Vagina (tissue), 2 donors: ENCODE data around the gene ABCD2.

Experiments
- POLR2AphosphoS5 ChIP-seq, 2 donors: sonication (generic); formaldehyde crosslinking; IDR thresholded peaks; one replicate each; pipeline ENCODE4 v1.9.0; 2017; ENCODE audit warnings: antibody characterized with exemption in 2 of 2, mild to moderate bottlenecking in 2 of 2, low read depth in 1 of 2; ENCODE audit not compliant: insufficient read depth in 1 of 2
- TF ChIP-seq, protein P1 (sequence below), 3 experiments: fragments of 450-650 bp in 2 of 3; fragments of 200-600 bp in 1 of 3; sonication (generic) in 1 of 3; IDR thresholded peaks; one replicate each; pipeline ENCODE4 v1.5.1; 2017 to 2019; ENCODE audit warnings: antibody characterized with exemption in 3 of 3, mild to moderate bottlenecking in 2 of 3, moderate library complexity in 2 of 3

DNA sequence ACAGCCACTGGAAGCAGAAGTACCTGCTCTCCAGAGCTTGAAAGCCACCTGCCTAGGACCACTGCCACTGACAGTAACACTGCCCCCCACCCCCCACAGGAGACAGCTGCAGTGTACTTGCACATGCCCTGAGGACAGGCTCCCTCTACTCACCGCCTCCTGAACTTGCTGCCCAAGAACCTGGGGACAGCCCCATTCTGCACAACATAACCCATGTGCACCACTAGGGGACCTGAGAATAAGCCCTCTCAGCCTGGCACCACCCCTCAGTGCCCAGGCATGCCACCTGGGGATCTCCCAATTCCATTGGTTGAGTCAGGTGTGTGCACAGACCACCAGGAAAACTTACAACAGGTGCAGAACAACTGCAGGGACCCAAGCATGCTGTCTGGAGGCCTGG lies 109.6 kb downstream of the ABCD2 start:
- TF ChIP-seq, protein P1, sequence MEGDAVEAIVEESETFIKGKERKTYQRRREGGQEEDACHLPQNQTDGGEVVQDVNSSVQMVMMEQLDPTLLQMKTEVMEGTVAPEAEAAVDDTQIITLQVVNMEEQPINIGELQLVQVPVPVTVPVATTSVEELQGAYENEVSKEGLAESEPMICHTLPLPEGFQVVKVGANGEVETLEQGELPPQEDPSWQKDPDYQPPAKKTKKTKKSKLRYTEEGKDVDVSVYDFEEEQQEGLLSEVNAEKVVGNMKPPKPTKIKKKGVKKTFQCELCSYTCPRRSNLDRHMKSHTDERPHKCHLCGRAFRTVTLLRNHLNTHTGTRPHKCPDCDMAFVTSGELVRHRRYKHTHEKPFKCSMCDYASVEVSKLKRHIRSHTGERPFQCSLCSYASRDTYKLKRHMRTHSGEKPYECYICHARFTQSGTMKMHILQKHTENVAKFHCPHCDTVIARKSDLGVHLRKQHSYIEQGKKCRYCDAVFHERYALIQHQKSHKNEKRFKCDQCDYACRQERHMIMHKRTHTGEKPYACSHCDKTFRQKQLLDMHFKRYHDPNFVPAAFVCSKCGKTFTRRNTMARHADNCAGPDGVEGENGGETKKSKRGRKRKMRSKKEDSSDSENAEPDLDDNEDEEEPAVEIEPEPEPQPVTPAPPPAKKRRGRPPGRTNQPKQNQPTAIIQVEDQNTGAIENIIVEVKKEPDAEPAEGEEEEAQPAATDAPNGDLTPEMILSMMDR (IDR thresholded peaks at IDR 0.05): no peak
- TF ChIP-seq POLR2AphosphoS5 (IDR thresholded peaks at IDR 0.05; ENCODE audit: insufficient read depth in 1 of 2, low read depth in 1 of 2): no peak
